K562 (cell line): ENCODE measurements around the gene GCK. TPM values are rescaled to one million over a fixed set of nuclear protein-coding genes. Genes with fewer than 3 reads are reported as not detected.

Experiments
- ATAC-seq: fragments of 200-7000 bp; cut with Tn5 transposase; 3 replicates; pipeline ENCODE4 v1.9.1; 2020; ENCODE audit warnings: moderate library complexity
- BruUV-seq: library from RNA; stranded (reverse); fragments of 400-500 nt; replicated peaks from 2 replicates; lab custom pipeline; 2021; lab: Mats Ljungman, UMichigan
- CTCF ChIA-PET: fragments of 300-600 bp; formaldehyde crosslinking; extraction: SDS; loops from one replicate; lab custom pipeline; 2021; ENCODE audit warnings: low intra/inter-chr PET ratio; lab: Yijun Ruan, JAX
- POLR2A ChIA-PET: fragments of 300-600, 350-650 bp; sonication (Branson Sonifier 250); formaldehyde crosslinking; extraction: SDS; loops from one replicate; lab custom pipeline; 2021; ENCODE audit warnings: antibody characterized with exemption, inconsistent platforms; lab: Yijun Ruan, JAX
- DNase-seq, 4 experiments: peaks; one replicate each; pipeline versions ENCODE4 v3.0.0 to v3.0.0-alpha.2; 2011 to 2018; ENCODE audit warnings: low spot score in 3 of 4, mixed read lengths in 3 of 4; ENCODE audit errors: extremely low read depth in 1 of 4
- FAIRE-seq: peaks from 2 replicates; lab custom pipeline; 2011; peaks lifted over from hg19 to GRCh38; lab: Jason Lieb, UNC
- H2AFZ ChIP-seq: 2 replicates; pipeline ENCODE4 v1.6.0; 2011; ENCODE audit warnings: low read depth, low read length, control low read depth, inconsistent platforms
- H3K27ac ChIP-seq: fragments of 200-600 bp; 3 replicates; pipeline ENCODE4 v1.8.0; 2011; ENCODE audit warnings: low read depth, mild to moderate bottlenecking, control low read depth, inconsistent platforms, low read length, moderate library complexity, mixed read lengths; ENCODE audit errors: extremely low read depth
- H3K27me3 ChIP-seq, 2 experiments: fragments of 300-600 bp in 1 of 2; 2 replicates in 1 of 2; 3 replicates in 1 of 2; pipeline versions ENCODE4 v1.6.0 to v1.8.0; 2011; ENCODE audit warnings: inconsistent platforms in 2 of 2, low read length in 2 of 2, mild to moderate bottlenecking in 1 of 2, mixed read lengths in 1 of 2, moderate library complexity in 1 of 2; ENCODE audit not compliant: control insufficient read depth in 2 of 2, insufficient read depth in 2 of 2
- H3K36me3 ChIP-seq: fragments of 300-600 bp; 3 replicates; pipeline ENCODE4 v1.8.0; 2011; ENCODE audit warnings: mild to moderate bottlenecking, low read length, inconsistent platforms; ENCODE audit not compliant: control insufficient read depth, insufficient read depth
- H3K4me1 ChIP-seq, 2 experiments: fragments of 200-600 bp in 1 of 2; replicated peaks in 1 of 2; 2 replicates in 1 of 2; 3 replicates in 1 of 2; pipeline versions ENCODE4 v1.5.1 to v1.8.0; 2011; ENCODE audit warnings: inconsistent platforms in 2 of 2, low read length in 2 of 2, mild to moderate bottlenecking in 1 of 2, mixed read lengths in 1 of 2, moderate library complexity in 1 of 2; ENCODE audit not compliant: control insufficient read depth in 2 of 2, insufficient read depth in 2 of 2
- H3K4me2 ChIP-seq: 2 replicates; pipeline ENCODE4 v1.6.1; 2011; ENCODE audit warnings: low read length, control low read depth, inconsistent platforms, mixed read lengths; ENCODE audit not compliant: insufficient read depth
- H3K4me3 ChIP-seq: fragments of 200-600 bp; sonication (generic), shearing (Covaris generic); 2 replicates; pipeline ENCODE4 v1.5.1; 2016; ENCODE audit warnings: control low read depth, inconsistent platforms
- H3K79me2 ChIP-seq: fragments of 200-600 bp; 3 replicates; pipeline ENCODE4 v1.8.0; 2011; ENCODE audit warnings: low read length, inconsistent platforms; ENCODE audit not compliant: control insufficient read depth, insufficient read depth
- H3K9ac ChIP-seq, 2 experiments: 2 replicates each; pipeline versions ENCODE4 v1.6.0 to v1.6.1; 2011; ENCODE audit warnings: low read depth in 2 of 2, low read length in 2 of 2, control low read depth in 1 of 2, inconsistent platforms in 1 of 2, mild to moderate bottlenecking in 1 of 2, mixed read lengths in 1 of 2; ENCODE audit not compliant: insufficient read depth in 1 of 2
- H3K9me1 ChIP-seq: one replicate; pipeline ENCODE4 v1.6.0; 2011; ENCODE audit warnings: inconsistent platforms, mild to moderate bottlenecking, low read length, moderate library complexity; ENCODE audit not compliant: control insufficient read depth, insufficient read depth
- H3K9me3 ChIP-seq: replicated peaks from 2 replicates; pipeline ENCODE4 v1.5.1; 2011; ENCODE audit warnings: low read depth, low read length, inconsistent platforms; ENCODE audit not compliant: control insufficient read depth, insufficient read depth
- H4K20me1 ChIP-seq: replicated peaks from 2 replicates; pipeline ENCODE4 v1.6.1; 2011; ENCODE audit warnings: low read length, inconsistent platforms, mixed read lengths; ENCODE audit not compliant: control insufficient read depth, insufficient read depth
- CEBPZ ChIP-seq: fragments of 150-350 bp; IDR thresholded peaks from 2 replicates; pipeline ENCODE4 v1.6.1; 2014; ENCODE audit warnings: low read depth, mild to moderate bottlenecking, low read length, borderline replicate concordance
- CTCF ChIP-seq, 3 experiments: IDR thresholded peaks in 2 of 3; conservative IDR thresholded peaks in 1 of 3; 2 replicates each; pipeline ENCODE4 v1.5.1; 2011 to 2012; ENCODE audit warnings: low read length in 3 of 3, mild to moderate bottlenecking in 3 of 3, control low read depth in 2 of 3, improper control_type of control experiment in 1 of 3, inconsistent platforms in 1 of 3, low read depth in 1 of 3, mixed read lengths in 1 of 3, moderate library complexity in 1 of 3; ENCODE audit not compliant: insufficient read depth in 2 of 3
- HNRNPUL1 ChIP-seq: fragments of 200-400 bp; formaldehyde crosslinking; IDR thresholded peaks from 2 replicates; pipeline ENCODE4 v1.6.1; 2017; ENCODE audit warnings: low read length
- LARP7 ChIP-seq: fragments of 450-650 bp; IDR thresholded peaks from 2 replicates; pipeline ENCODE4 v1.6.1; 2016
- PBX2 ChIP-seq, 2 experiments: IDR thresholded peaks in 1 of 2; conservative IDR thresholded peaks in 1 of 2; 2 replicates each; pipeline ENCODE4 v1.6.1; 2016; ENCODE audit warnings: low read depth in 2 of 2, mild to moderate bottlenecking in 1 of 2, missing compliant biosample characterization in 1 of 2, missing genetic modification characterization in 1 of 2, moderate library complexity in 1 of 2
- RBM25 ChIP-seq: fragments of 200-400 bp; formaldehyde crosslinking; IDR thresholded peaks from 2 replicates; pipeline ENCODE4 v1.6.1; 2018; ENCODE audit warnings: low read length, low read depth, moderate library complexity; ENCODE audit not compliant: severe bottlenecking
- SIRT6 ChIP-seq: IDR thresholded peaks from one replicate; pipeline ENCODE4 v1.6.1; 2012; ENCODE audit warnings: low read depth, mild to moderate bottlenecking, control low read depth, inconsistent platforms, low read length, moderate library complexity
- SMAD4 ChIP-seq: fragments of 250-450 bp; sonication (Bioruptor Pico); conservative IDR thresholded peaks from 2 replicates; pipeline ENCODE4 v1.8.0; 2021; ENCODE audit warnings: inconsistent platforms, mild to moderate bottlenecking, moderate library complexity
- WGBS: fragments of 100-300 bp; shearing (Covaris generic); methylation state at CpG from one replicate; pipeline ENCODE4 v1.1.6; 2016; ENCODE audit warnings: low coverage, mixed read lengths; ENCODE audit not compliant: insufficient coverage; ENCODE audit errors: missing lambda C conversion rate; 5-methylcytosine and 5-hydroxymethylcytosine counted together
- in situ Hi-C: fragments of 300-500 bp; cut with MboI; formaldehyde crosslinking; loops from 4 replicates; pipeline ENCODE4 v1.15.0; 2018; ENCODE audit warnings: inconsistent platforms, mixed read lengths
- intact Hi-C: fragments of 100-400 bp; cut with micrococcal nuclease; formaldehyde crosslinking; loops from 2 replicates; pipeline ENCODE4 v1.14.2; 2022
- polyA plus RNA-seq, 8 experiments: library from polyadenylated mRNA; depleted of rRNA in 4 of 8; stranded (reverse) in 5 of 8; unstranded in 3 of 8; fragments of >200 nt; fragmentation: Nextera tagmentation in 2 of 8; fragmentation: Illumina TruSeq in 1 of 8; extraction: Ambion mirVana in 2 of 8; extraction: Trizol in 1 of 8; gene quantifications; 2 replicates each; pipeline versions ENCODE4 v1.2.1 to v1.2.3, GENCODE V29; 2011 to 2014; ENCODE audit warnings: inconsistent platforms in 1 of 8, missing spikeins in 1 of 8
- total RNA-seq, 7 experiments: library from RNA; depleted of rRNA in 6 of 7; stranded (reverse); fragments of >200 nt in 6 of 7; fragmentation: Illumina TruSeq in 2 of 7; extraction: Trizol in 2 of 7; gene quantifications; 2 replicates each; pipeline versions ENCODE4 v1.2.1 to v1.2.3, GENCODE V29; 2011 to 2021; ENCODE audit warnings: low replicate concordance in 1 of 7

GCK gene
- total and polyA plus RNA-seq, 9 of the 15 experiments (the other 6 are each of a cell fraction or from before 2014, with no cell fraction given) = 0.11 to 0.55 (median 0.16) TPM; not detected in 3

GRCh38 chr7:44213877-44214388, 24.7 kb upstream of the GCK start (continued):
- TF ChIP-seq RBM25 (no peak), PBX2 (CRISPR knock-in tag; IDR thresholded peaks at IDR 0.05; ENCODE audit: low read depth) (no peak), PBX2 (tag; conservative IDR thresholded peaks at IDR 0.05; ENCODE audit: low read depth) (peak; percentile 50)
- TF ChIP-seq, all 486 proteins: peak for 6

GRCh38 chr7:44213206-44213876, 24.1 kb upstream of the GCK start:
- ATAC-seq (no peak), DNase-seq (no peak)
- TF ChIP-seq HNRNPUL1 (no peak), CTCF (IDR thresholded peaks at IDR 0.05 in 2 of 3, conservative IDR thresholded peaks at IDR 0.05 in 1 of 3; ENCODE audit: insufficient read depth in 2 of 3, low read depth in 1 of 3, low read length in 3 of 3) (no peak), LARP7 (no peak), CEBPZ (no peak), SMAD4 (CRISPR knock-in tag) (no peak), SIRT6 (no peak)

More at GRCh38 chr7:44213206-44213876, 24.1 kb upstream of the GCK start:
- H3K79me2 ChIP-seq = no peaks in the 10 kb centered on the region
- peaks cover 15% of the 10 kb centered on the region for H4K20me1 ChIP-seq
- H3K4me3 ChIP-seq = no peak overlapping the region
- H3K9ac ChIP-seq = peak overlapping the region; percentile 17 to 83; a peak in 3 of 4 replicates
- CTCF ChIA-PET = interaction anchor here (0.6 kb wide), 1 partner anchor 1046 kb away, joined by 3 read pairs; no protein-coding TSS in a partner anchor
- peak overlapping the region; percentile 48; the same call in 1 of the 2 replicates for H3K4me2 ChIP-seq
- peak overlapping the region; percentile 43; the same call in 2 of the 3 replicates for H3K27ac ChIP-seq
- peaks cover 13 to 37% of the 10 kb centered on the region in 2 experiments; a peak in 4 of 5 replicates for H3K4me1 ChIP-seq
- no peak for FAIRE-seq
- no TSS peak for BruUV-seq
- H2AFZ ChIP-seq = no peak overlapping the region
- intact Hi-C loops (no loop called here), in situ Hi-C loops (no loop called here)
- H3K9me3 ChIP-seq = no peaks in the 10 kb centered on the region
- H3K36me3 ChIP-seq = peaks cover 48% of the 10 kb centered on the region; the same call in 2 of the 3 replicates
- WGBS = 88% methylated on average over 3 of the region's 3 CpGs
- POLR2A ChIA-PET = interaction anchor here (0.9 to 2.1 kb wide), 2 partner anchors 10 to 11 kb away, joined by 6 to 8 read pairs; no protein-coding TSS in a partner anchor
- H3K9me1 ChIP-seq = peaks cover 9% of the 10 kb centered on the region
- no peaks in the 10 kb centered on the region for H3K27me3 ChIP-seq
